ENCODE results near the gene SLC26A8. TPM values are rescaled to one million over a fixed set of nuclear protein-coding genes. Genes with fewer than 3 reads are reported as not detected.

SLC26A8 gene
- total RNA-seq, 1 experiment from 2014 or later, result not detected

DNA sequence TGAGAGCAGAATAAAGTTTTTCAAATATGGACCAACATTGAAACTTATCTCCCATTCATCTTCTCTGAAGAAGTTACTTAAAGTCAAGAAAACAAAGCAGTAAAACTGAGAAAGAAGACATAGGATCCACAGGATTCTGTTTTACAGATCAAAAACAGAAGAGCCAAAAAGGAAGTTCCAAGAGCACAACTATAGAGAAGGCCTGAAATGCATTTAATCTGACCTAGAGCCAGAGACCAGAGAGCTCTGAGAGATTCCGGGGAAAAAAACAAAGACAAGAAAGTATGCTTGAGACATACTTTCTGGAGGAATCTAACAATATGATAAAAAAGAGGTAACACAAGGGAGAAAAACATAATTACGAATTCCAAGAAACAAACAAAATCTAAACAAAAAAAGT, 129.7 kb downstream of the SLC26A8 start:
- H3K27me3 ChIP-seq (ENCODE audit: control insufficient read depth, insufficient read depth, low read length), result no peaks in the 10 kb centered on the region
- TSS peak; percentile 25 for BruUV-seq (replicated peaks)
- in situ Hi-C loops (cut with HindIII; ENCODE audit: low pct_unique_long_range_greater_than_20kb, low sequenced_read_pairs) (no loop called here), intact Hi-C loops (cut with micrococcal nuclease; ENCODE audit: unreplicated experiment) (no loop called here)
- TF ChIP-seq, protein P1, sequence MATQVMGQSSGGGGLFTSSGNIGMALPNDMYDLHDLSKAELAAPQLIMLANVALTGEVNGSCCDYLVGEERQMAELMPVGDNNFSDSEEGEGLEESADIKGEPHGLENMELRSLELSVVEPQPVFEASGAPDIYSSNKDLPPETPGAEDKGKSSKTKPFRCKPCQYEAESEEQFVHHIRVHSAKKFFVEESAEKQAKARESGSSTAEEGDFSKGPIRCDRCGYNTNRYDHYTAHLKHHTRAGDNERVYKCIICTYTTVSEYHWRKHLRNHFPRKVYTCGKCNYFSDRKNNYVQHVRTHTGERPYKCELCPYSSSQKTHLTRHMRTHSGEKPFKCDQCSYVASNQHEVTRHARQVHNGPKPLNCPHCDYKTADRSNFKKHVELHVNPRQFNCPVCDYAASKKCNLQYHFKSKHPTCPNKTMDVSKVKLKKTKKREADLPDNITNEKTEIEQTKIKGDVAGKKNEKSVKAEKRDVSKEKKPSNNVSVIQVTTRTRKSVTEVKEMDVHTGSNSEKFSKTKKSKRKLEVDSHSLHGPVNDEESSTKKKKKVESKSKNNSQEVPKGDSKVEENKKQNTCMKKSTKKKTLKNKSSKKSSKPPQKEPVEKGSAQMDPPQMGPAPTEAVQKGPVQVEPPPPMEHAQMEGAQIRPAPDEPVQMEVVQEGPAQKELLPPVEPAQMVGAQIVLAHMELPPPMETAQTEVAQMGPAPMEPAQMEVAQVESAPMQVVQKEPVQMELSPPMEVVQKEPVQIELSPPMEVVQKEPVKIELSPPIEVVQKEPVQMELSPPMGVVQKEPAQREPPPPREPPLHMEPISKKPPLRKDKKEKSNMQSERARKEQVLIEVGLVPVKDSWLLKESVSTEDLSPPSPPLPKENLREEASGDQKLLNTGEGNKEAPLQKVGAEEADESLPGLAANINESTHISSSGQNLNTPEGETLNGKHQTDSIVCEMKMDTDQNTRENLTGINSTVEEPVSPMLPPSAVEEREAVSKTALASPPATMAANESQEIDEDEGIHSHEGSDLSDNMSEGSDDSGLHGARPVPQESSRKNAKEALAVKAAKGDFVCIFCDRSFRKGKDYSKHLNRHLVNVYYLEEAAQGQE (IDR thresholded peaks at IDR 0.05; ENCODE audit: insufficient read depth in 1 of 2, low read depth in 2 of 2, low read length in 1 of 2), result no peak
- no peak for TF ChIP-seq SIN3A (IDR thresholded peaks at IDR 0.05; ENCODE audit: borderline replicate concordance, insufficient read depth, low read depth, low read length)
- TF ChIP-seq TCF7L2 (IDR thresholded peaks at IDR 0.05; ENCODE audit: low read depth, low read length), result no peak
- TF ChIP-seq, protein P2, sequence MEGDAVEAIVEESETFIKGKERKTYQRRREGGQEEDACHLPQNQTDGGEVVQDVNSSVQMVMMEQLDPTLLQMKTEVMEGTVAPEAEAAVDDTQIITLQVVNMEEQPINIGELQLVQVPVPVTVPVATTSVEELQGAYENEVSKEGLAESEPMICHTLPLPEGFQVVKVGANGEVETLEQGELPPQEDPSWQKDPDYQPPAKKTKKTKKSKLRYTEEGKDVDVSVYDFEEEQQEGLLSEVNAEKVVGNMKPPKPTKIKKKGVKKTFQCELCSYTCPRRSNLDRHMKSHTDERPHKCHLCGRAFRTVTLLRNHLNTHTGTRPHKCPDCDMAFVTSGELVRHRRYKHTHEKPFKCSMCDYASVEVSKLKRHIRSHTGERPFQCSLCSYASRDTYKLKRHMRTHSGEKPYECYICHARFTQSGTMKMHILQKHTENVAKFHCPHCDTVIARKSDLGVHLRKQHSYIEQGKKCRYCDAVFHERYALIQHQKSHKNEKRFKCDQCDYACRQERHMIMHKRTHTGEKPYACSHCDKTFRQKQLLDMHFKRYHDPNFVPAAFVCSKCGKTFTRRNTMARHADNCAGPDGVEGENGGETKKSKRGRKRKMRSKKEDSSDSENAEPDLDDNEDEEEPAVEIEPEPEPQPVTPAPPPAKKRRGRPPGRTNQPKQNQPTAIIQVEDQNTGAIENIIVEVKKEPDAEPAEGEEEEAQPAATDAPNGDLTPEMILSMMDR (IDR thresholded peaks at IDR 0.05), result no peak
- no peak for TF ChIP-seq POLR2AphosphoS5 (IDR thresholded peaks at IDR 0.05; ENCODE audit: low read depth, low read length)
- no peak for DNase-seq (ENCODE audit: low read depth, low spot score)
- CTCF ChIA-PET, result no interaction called here
- no peak overlapping the region for H3K4me3 ChIP-seq (ENCODE audit: low read depth in 2 of 2, low read length in 2 of 2)
- no peaks in the 10 kb centered on the region for H3K36me3 ChIP-seq (ENCODE audit: control insufficient read depth, insufficient read depth, low read length)
- ATAC-seq, result no peak
- POLR2A ChIA-PET, result no interaction called here
- H3K4me1 ChIP-seq (ENCODE audit: control insufficient read depth, insufficient read depth, low read length), result no peaks in the 10 kb centered on the region
- H3K9me3 ChIP-seq (ENCODE audit: control insufficient read depth, insufficient read depth, low read depth, low read length), result no peaks in the 10 kb centered on the region
- no peak overlapping the region for H3K27ac ChIP-seq (ENCODE audit: low read length)

Other genes with a start within 250 kb of the SLC26A8 start
- gene CLPSL2, start 248.0 kb downstream of the SLC26A8 start, total RNA-seq (2021; ENCODE audit: unreplicated experiment), result 0.57 TPM
- not detected for gene CLPSL1, start 243.6 kb downstream of the SLC26A8 start, total RNA-seq (2021; ENCODE audit: unreplicated experiment)
- gene CLPS, start 227.3 kb downstream of the SLC26A8 start, total RNA-seq (2021; ENCODE audit: unreplicated experiment), result 4.0 TPM
- gene LHFPL5, start 219.3 kb downstream of the SLC26A8 start, total RNA-seq (2021; ENCODE audit: unreplicated experiment), result not detected
- 68.3 TPM for gene SRPK1, start 103.5 kb downstream of the SLC26A8 start, total RNA-seq (2021; ENCODE audit: unreplicated experiment)
- 42.3 TPM for gene MAPK14, start 3.2 kb upstream of the SLC26A8 start, total RNA-seq (2021; ENCODE audit: unreplicated experiment)
- gene MAPK13, start 105.9 kb upstream of the SLC26A8 start, total RNA-seq (2021; ENCODE audit: unreplicated experiment), result 2.5 TPM
- 49.6 TPM for gene BRPF3, start 172.1 kb upstream of the SLC26A8 start, total RNA-seq (2021; ENCODE audit: unreplicated experiment)
- gene PNPLA1, start 245.4 kb upstream of the SLC26A8 start, total RNA-seq (2021; ENCODE audit: unreplicated experiment), result not detected

Measured in Panc1 (cell line).